Activated naive CD4-positive, alpha-beta T cell treated with anti-CD3 and anti-CD28 coated beads, Interleukin-2, amount 50 U/mL, for 24 hours (primary cell): ENCODE results near the gene PAQR5.

Experiments used
- H3K27ac Mint-ChIP-seq: one replicate; pipeline ENCODE4 v1.8.0; 2021; ENCODE audit warnings: mild to moderate bottlenecking, mixed read lengths
- H3K27me3 Mint-ChIP-seq: one replicate; pipeline ENCODE4 v1.8.0; 2021; ENCODE audit warnings: mixed read lengths
- H3K36me3 Mint-ChIP-seq: one replicate; pipeline ENCODE4 v1.8.0; 2021; ENCODE audit warnings: mixed read lengths
- H3K4me1 Mint-ChIP-seq: one replicate; pipeline ENCODE4 v1.8.0; 2021; ENCODE audit warnings: mixed read lengths
- H3K4me3 Mint-ChIP-seq: one replicate; pipeline ENCODE4 v1.8.0; 2021; ENCODE audit warnings: mild to moderate bottlenecking, mixed read lengths
- H3K9me3 Mint-ChIP-seq: one replicate; pipeline ENCODE4 v1.8.0; 2021; ENCODE audit warnings: mixed read lengths

The PAQR5 gene

DNA sequence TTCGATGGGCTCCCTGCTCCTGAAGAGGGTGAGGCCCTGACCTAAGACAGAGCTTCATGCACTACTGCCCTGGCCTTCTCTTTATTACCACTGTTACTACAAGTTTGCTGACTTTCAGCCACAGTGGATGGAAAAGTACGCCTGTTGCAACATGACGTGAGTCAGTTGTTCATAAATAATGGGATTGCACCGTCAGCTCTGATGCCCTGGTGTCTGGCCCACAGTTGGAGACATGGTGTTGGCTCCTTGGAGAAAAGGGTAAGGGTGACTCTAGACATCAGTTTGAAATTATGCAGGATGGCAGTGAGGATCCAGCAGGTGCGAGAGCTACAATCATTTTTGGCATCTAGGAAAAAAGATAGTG lies 5.5 kb downstream of the PAQR5 start:
- no peak overlapping the region for H3K27ac Mint-ChIP-seq

DNA sequence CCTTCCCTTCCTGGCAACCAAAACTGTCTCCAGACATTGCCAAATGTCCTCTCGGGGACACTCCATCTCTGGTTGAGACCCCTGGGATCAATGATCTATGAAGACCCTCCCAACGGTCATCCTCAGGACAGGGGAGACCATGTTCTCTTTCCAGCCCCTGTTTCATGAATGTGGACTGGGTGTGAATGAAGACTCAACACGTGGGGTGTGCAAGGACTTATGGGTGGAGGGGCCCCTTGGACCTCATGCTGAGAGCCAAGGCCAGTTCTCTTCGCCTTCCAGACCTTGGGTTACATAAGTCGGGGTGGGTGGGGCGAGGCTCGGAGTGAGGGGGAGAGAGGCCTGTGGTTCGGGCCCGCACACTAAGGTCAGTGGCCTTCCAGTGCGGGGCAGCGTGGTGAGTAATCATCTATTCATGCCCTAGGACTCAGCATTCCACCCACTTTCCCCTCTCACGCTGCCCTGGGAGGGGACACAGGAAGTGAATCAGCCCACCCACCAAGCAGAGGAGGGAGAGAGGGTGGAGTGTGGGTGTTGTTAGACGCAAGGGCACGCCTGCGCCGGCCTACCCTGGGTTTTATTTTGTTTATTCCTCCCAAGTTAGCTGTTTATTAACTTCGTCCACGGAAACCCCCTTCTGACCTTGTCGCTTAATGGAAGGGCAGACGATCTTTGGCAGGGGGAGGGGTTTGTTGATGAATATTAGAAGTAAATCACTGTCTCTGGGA lies 6.7 kb downstream of the PAQR5 start:
- H3K9me3 Mint-ChIP-seq, result no peaks in the 10 kb centered on the region
- H3K27me3 Mint-ChIP-seq, result peaks cover 20% of the 10 kb centered on the region
- no peaks in the 10 kb centered on the region for H3K36me3 Mint-ChIP-seq
- H3K4me3 Mint-ChIP-seq, result no peak overlapping the region
- H3K27ac Mint-ChIP-seq, result peak overlapping the region; percentile 18
- H3K4me1 Mint-ChIP-seq, result no peaks in the 10 kb centered on the region

More for the DNA sequence above, 5.5 kb downstream of the PAQR5 start:
- Mint-ChIP-seq H3K4me3 (no peak overlapping the region), H3K4me1 (peaks cover 3% of the 10 kb centered on the region), H3K9me3 (no peaks in the 10 kb centered on the region), H3K27me3 (peaks cover 23% of the 10 kb centered on the region), H3K36me3 (no peaks in the 10 kb centered on the region)

DNA sequence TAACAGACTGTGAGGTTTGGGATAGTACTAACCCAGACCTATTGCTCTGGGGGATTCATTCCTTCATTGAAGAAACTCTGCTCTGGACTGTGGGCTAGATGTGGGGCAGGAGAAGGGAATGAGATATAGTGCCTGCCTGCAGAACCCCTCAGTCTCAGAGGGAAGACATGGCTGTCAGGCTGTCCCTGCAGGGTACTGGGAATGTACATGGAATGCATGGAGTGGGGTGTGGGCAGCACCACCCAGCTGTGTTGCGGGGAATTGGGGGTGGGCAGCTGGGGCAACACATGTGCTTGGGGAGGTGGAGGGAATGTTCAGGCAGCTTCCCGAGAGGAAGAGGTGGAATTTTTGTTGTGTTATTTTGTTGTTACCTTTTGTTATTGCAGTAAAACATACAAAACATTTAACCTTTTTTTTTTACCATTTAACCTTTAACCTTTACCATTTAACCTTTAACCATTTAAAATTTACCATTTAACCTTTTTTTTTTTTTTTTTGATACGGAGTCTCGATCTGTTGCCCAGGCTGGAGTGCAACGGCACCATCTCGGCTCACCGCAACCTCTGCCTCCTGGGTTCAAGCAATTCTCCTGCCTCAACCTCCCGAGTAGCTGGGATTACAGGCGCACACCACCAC lies 7.3 kb downstream of the PAQR5 start:
- Mint-ChIP-seq H3K9me3 (no peaks in the 10 kb centered on the region), H3K4me3 (no peak overlapping the region), H3K27me3 (peaks cover 20% of the 10 kb centered on the region), H3K36me3 (no peaks in the 10 kb centered on the region), H3K4me1 (no peaks in the 10 kb centered on the region), H3K27ac (peak overlapping the region; percentile 18)

DNA sequence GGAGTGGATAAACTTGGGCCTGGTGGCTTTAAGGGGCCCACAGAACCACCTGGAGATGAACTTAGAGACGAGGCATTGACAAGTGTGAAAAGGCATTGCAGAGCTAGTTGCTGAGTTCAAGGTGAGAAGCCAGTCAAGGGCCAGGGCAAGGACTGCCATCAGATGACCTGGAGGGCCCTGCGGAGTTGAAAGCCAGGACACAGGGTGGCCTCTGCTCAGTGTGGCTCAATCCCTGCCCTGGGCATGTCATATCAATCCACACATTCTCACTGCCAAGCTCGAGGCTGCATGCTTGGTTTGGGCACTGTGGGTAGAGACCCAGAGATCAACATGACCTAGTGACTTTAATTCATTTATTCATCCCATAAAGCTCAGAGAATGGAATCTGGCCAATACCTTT lies 9.2 kb downstream of the PAQR5 start:
- Mint-ChIP-seq H3K36me3 (no peaks in the 10 kb centered on the region), H3K9me3 (no peaks in the 10 kb centered on the region), H3K4me1 (no peaks in the 10 kb centered on the region), H3K27ac (no peak overlapping the region), H3K4me3 (no peak overlapping the region), H3K27me3 (peaks cover 8% of the 10 kb centered on the region)

DNA sequence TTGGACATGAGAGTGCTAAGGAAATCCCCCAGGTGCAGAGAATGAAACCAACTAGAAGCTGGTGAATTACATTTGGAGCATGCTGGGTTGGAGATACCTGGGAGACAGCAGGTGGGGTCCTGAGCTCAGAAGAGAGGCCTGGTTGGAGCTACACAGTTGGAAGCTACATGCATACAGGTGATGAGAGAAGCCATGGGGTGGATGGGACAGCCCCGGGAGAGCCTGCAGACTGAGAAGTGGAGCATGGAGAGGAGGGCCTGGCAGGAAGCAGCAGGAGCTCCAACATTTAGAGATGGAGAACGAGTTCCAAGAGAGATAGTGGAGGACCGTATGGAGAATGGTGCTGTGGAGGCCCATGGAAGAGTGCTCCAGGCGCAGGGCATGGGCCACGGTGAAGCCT lies 10.2 kb downstream of the PAQR5 start:
- Mint-ChIP-seq H3K4me1 (no peaks in the 10 kb centered on the region), H3K4me3 (no peak overlapping the region), H3K36me3 (no peaks in the 10 kb centered on the region), H3K9me3 (no peaks in the 10 kb centered on the region), H3K27me3 (peaks cover 7% of the 10 kb centered on the region), H3K27ac (no peak overlapping the region)

GRCh38 chr15:69311319-69311721 lies 12.6 kb downstream of the PAQR5 start:
- Mint-ChIP-seq H3K27ac (no peak overlapping the region), H3K36me3 (no peaks in the 10 kb centered on the region), H3K4me3 (no peak overlapping the region), H3K9me3 (no peaks in the 10 kb centered on the region), H3K4me1 (no peaks in the 10 kb centered on the region), H3K27me3 (peaks cover 6% of the 10 kb centered on the region)

DNA sequence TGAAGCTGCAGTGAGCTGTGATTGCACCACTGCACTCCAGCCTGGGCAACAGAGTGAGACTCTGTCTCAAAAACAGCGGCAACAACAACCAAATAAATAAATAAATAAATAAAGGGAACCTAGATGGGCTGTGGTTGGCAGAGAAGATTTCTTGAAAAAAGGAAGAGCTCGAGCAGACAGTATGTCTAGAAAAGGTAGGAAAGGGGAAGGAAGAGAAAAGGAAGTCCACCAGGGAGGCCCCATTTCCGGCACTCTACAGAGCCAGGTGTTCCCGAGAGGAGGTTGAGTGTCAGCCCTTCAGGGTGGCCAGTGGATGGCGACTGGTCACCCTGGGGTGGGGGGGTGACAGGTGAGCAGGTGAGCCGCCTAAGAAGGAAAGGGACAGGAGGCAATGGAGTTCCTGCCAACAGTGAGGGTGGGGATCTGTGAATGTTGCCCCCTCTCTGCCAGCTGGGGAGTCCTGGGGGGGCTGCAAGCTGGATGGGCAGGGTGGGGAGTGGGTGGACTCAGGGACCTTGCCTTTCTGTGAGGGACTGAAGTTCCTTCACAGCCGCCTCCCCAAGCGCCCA lies 14.8 kb downstream of the PAQR5 start:
- peaks cover 6% of the 10 kb centered on the region for H3K27me3 Mint-ChIP-seq
- H3K4me1 Mint-ChIP-seq, result no peaks in the 10 kb centered on the region
- H3K27ac Mint-ChIP-seq, result no peak overlapping the region
- H3K36me3 Mint-ChIP-seq, result no peaks in the 10 kb centered on the region
- no peaks in the 10 kb centered on the region for H3K9me3 Mint-ChIP-seq
- H3K4me3 Mint-ChIP-seq, result no peak overlapping the region

GRCh38 chr15:69314131-69314530 lies 15.4 kb downstream of the PAQR5 start:
- Mint-ChIP-seq H3K9me3 (no peaks in the 10 kb centered on the region), H3K27me3 (peaks cover 4% of the 10 kb centered on the region), H3K36me3 (no peaks in the 10 kb centered on the region), H3K4me3 (no peak overlapping the region), H3K27ac (no peak overlapping the region), H3K4me1 (no peaks in the 10 kb centered on the region)

DNA sequence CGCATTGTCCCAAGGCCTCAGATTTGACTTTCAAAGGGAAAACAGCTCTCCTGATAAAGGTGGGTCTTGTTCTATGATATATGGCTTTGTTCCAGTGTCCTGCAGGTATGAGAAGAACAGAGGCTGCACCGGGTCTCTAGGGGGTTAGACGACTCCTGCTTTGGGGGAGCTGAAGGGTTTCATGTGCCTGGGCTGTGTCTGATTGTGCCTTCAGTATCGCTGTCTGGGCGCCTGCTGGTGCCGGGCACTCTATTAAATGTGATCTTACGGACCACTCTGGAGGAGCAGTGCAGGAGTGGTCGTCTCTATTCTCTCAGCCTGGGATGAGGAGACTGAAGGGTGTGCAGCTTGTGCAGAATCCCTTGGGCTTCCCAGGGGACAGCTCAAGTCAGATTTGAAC lies 16.0 kb downstream of the PAQR5 start:
- H3K27me3 Mint-ChIP-seq, result peaks cover 4% of the 10 kb centered on the region
- H3K27ac Mint-ChIP-seq, result no peak overlapping the region
- no peaks in the 10 kb centered on the region for H3K36me3 Mint-ChIP-seq
- H3K4me3 Mint-ChIP-seq, result no peak overlapping the region
- no peaks in the 10 kb centered on the region for H3K4me1 Mint-ChIP-seq
- H3K9me3 Mint-ChIP-seq, result no peaks in the 10 kb centered on the region

DNA sequence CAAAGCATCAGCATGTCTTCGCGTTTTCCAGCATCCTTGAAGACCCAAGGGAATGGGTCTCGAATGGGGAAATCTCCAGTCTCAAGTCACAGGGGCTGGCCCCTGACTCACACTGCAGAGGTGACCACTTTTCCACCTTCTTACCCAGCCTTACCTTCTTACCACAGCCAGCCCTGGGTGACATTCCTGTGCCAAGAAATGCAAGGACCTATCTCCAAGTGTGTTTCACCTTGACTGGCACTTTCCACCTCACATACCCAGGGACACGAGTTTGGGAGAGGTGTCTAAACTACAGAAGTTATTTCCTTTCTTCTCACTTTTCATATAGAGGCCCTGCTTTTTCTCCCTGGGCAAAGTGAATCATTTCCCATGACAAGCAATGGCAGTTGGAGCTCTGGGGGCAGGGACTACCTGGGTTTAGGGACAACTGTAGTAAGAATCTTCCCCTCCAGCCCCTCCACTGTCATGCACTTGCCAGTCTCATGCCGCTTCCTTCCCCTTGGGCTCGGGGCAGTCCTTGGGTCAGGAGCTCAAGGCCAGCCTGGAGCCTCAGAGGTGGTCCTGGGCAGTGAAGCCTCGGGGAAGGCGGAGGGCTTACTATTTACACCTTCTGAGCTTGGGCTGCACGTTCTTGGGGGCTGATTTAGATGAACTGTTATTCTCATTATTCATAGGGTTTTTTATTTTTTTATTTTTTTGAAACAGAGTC lies 16.8 kb downstream of the PAQR5 start:
- no peaks in the 10 kb centered on the region for H3K36me3 Mint-ChIP-seq
- no peak overlapping the region for H3K27ac Mint-ChIP-seq
- peaks cover 4% of the 10 kb centered on the region for H3K27me3 Mint-ChIP-seq
- H3K4me3 Mint-ChIP-seq, result no peak overlapping the region
- no peaks in the 10 kb centered on the region for H3K9me3 Mint-ChIP-seq
- H3K4me1 Mint-ChIP-seq, result no peaks in the 10 kb centered on the region

GRCh38 chr15:69316291-69316690 lies 17.6 kb downstream of the PAQR5 start:
- peaks cover 4% of the 10 kb centered on the region for H3K27me3 Mint-ChIP-seq

DNA sequence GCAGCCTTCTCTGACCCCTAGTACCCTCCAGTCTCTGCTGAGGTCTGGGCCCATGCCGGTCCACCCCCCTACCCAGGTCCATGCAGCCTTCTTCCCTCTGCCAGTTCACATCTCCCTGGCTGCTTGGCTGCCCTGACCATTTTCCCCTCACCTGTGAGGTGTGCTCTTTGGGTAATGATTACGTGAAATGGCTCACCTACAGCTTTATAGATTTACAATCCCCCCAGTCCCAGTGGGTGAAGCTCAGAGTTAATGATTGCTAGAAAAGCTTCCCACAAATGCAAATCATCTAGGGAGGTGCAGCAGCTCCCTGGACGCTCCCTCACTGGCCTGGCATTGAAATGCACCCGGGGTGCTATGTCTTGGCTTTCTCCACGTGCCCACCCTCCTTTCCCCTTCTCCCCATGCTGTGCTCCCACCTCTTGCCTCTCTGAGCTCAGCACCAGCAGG lies 18.7 kb downstream of the PAQR5 start:
- Mint-ChIP-seq H3K9me3 (no peaks in the 10 kb centered on the region), H3K27ac (no peak overlapping the region), H3K27me3 (peaks cover 4% of the 10 kb centered on the region), H3K4me3 (no peak overlapping the region), H3K4me1 (peaks cover 11% of the 10 kb centered on the region), H3K36me3 (no peaks in the 10 kb centered on the region)

More at GRCh38 chr15:69316291-69316690, 17.6 kb downstream of the PAQR5 start:
- Mint-ChIP-seq H3K9me3 (no peaks in the 10 kb centered on the region), H3K4me3 (no peak overlapping the region), H3K27ac (no peak overlapping the region), H3K36me3 (no peaks in the 10 kb centered on the region), H3K4me1 (peaks cover 7% of the 10 kb centered on the region)

GRCh38 chr15:69318033-69318432 lies 19.3 kb downstream of the PAQR5 start:
- H3K9me3 Mint-ChIP-seq, result no peaks in the 10 kb centered on the region
- no peak overlapping the region for H3K4me3 Mint-ChIP-seq
- no peak overlapping the region for H3K27ac Mint-ChIP-seq
- peaks cover 4% of the 10 kb centered on the region for H3K27me3 Mint-ChIP-seq
- H3K36me3 Mint-ChIP-seq, result no peaks in the 10 kb centered on the region
- peaks cover 11% of the 10 kb centered on the region for H3K4me1 Mint-ChIP-seq

- no peak overlapping the region for H3K4me3 Mint-ChIP-seq
- H3K4me1 Mint-ChIP-seq, result peaks cover 11% of the 10 kb centered on the region
- no peak overlapping the region for H3K27ac Mint-ChIP-seq
- H3K36me3 Mint-ChIP-seq, result no peaks in the 10 kb centered on the region
- H3K9me3 Mint-ChIP-seq, result no peaks in the 10 kb centered on the region
- H3K27me3 Mint-ChIP-seq, result peaks cover 7% of the 10 kb centered on the region
These were observed 21.0 kb downstream of the PAQR5 start for GRCh38 chr15:69319384-69320375.

GRCh38 chr15:69320977-69321554 lies 22.4 kb downstream of the PAQR5 start:
- peak overlapping the region; percentile 30 for H3K27ac Mint-ChIP-seq
- no peaks in the 10 kb centered on the region for H3K9me3 Mint-ChIP-seq
- peaks cover 4% of the 10 kb centered on the region for H3K27me3 Mint-ChIP-seq
- H3K36me3 Mint-ChIP-seq, result no peaks in the 10 kb centered on the region
- peaks cover 11% of the 10 kb centered on the region for H3K4me1 Mint-ChIP-seq
- H3K4me3 Mint-ChIP-seq, result no peak overlapping the region
